PC-3 (cell line): ENCODE results near the gene SIM2.

ENCODE experiments used
- CTCF ChIP-seq: fragments of 300-600 bp; sonication (generic); conservative IDR thresholded peaks from 2 replicates; pipeline ENCODE4 v1.5.1; 2017; ENCODE audit warnings: antibody characterized with exemption, low read depth, mild to moderate bottlenecking, low read length
- EZH2 ChIP-seq: fragments of 300-600 bp; sonication (generic); IDR thresholded peaks from one replicate; pipeline ENCODE4 v1.6.1; 2017; ENCODE audit warnings: antibody characterized with exemption, mild to moderate bottlenecking, low read length; ENCODE audit not compliant: unreplicated experiment
- EZH2phosphoT487 ChIP-seq: fragments of 300-600 bp; sonication (generic); IDR thresholded peaks from 2 replicates; pipeline ENCODE4 v1.6.1; 2018; ENCODE audit warnings: mild to moderate bottlenecking, antibody characterized with exemption, low read length, borderline replicate concordance

GRCh38 chr21:36701756-36702621 is 3.1 kb downstream of the SIM2 start:
- TF ChIP-seq CTCF (no peak), EZH2 (no peak), EZH2phosphoT487 (no peak)
